ENCODE results near the gene ELMO1.

- TF ChIP-seq POLR2A (IDR thresholded peaks at IDR 0.05; ENCODE audit: low read length) (no peak), GATA1 (IDR thresholded peaks at IDR 0.05; ENCODE audit: low read depth, low read length) (no peak)
Measured at GRCh38 chr7:37431413-37431812, 17.3 kb downstream of the ELMO1 start.
